GM12865 (cell line): ENCODE results near the gene TNXB.
"Not testable (repeated sequence)": the region's sequence is repeated elsewhere in the genome, so short reads cannot be mapped to it uniquely, and the experiment has no call there.

Source experiments
- DNase-seq: peaks from one replicate; pipeline ENCODE4 v3.0.0; 2010; ENCODE audit warnings: low read depth
- H3K4me3 ChIP-seq: 2 replicates; pipeline ENCODE4 v1.5.1; 2011; ENCODE audit warnings: mild to moderate bottlenecking, low read depth, low read length, control low read depth
- TF ChIP-seq, protein P1 (sequence below): IDR thresholded peaks from 2 replicates; pipeline ENCODE4 v1.5.1; 2011; ENCODE audit warnings: low read length, control low read depth, low read depth, inconsistent platforms; ENCODE audit not compliant: insufficient read depth; ENCODE audit errors: missing control alignments

TNXB gene

DNA sequence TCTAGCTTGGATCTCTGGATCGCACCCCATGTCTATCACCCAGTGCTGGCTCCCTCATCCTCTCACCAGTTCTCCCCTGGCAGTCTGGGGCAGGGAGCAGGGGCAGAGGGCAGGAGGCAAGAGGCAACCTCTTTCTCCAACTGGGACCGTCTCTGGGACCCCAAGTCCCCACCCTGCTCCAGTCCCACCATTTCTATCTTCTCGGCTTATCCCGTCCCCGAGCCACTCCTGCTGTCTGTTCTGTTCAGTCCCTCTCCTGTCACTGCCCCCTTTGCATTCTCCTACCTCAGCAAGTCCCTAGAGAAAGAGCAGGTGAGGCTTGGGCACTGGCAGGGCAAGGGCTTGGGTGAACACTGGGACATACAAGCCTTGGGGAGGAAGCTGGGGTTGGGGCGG, 625 bp upstream of the TNXB start:
- TF ChIP-seq, protein P1, sequence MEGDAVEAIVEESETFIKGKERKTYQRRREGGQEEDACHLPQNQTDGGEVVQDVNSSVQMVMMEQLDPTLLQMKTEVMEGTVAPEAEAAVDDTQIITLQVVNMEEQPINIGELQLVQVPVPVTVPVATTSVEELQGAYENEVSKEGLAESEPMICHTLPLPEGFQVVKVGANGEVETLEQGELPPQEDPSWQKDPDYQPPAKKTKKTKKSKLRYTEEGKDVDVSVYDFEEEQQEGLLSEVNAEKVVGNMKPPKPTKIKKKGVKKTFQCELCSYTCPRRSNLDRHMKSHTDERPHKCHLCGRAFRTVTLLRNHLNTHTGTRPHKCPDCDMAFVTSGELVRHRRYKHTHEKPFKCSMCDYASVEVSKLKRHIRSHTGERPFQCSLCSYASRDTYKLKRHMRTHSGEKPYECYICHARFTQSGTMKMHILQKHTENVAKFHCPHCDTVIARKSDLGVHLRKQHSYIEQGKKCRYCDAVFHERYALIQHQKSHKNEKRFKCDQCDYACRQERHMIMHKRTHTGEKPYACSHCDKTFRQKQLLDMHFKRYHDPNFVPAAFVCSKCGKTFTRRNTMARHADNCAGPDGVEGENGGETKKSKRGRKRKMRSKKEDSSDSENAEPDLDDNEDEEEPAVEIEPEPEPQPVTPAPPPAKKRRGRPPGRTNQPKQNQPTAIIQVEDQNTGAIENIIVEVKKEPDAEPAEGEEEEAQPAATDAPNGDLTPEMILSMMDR, result no peak
- DNase-seq, result no peak
- H3K4me3 ChIP-seq, result no peak overlapping the region

DNA sequence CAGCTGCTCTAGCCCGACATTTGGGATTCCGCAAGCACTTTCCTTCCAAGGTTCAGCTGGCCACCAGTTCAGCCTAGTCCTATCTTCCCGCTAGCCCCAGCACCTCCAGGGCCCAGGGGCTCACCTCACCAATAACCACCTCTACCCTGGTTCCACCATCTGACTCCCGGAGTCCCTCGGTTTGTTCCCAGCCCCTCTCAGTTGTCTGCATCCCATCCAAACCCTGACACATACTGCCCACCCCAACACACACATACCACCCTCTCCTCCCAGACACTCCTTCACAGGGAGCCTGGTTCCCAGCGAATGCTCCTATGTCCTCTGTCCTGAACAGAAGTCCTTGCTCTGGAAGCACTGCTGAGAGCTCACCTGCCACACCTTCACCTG, 418 bp downstream of the TNXB start:
- TF ChIP-seq, protein P1, result no peak
- H3K4me3 ChIP-seq, result no peak overlapping the region
- DNase-seq, result no peak

DNA sequence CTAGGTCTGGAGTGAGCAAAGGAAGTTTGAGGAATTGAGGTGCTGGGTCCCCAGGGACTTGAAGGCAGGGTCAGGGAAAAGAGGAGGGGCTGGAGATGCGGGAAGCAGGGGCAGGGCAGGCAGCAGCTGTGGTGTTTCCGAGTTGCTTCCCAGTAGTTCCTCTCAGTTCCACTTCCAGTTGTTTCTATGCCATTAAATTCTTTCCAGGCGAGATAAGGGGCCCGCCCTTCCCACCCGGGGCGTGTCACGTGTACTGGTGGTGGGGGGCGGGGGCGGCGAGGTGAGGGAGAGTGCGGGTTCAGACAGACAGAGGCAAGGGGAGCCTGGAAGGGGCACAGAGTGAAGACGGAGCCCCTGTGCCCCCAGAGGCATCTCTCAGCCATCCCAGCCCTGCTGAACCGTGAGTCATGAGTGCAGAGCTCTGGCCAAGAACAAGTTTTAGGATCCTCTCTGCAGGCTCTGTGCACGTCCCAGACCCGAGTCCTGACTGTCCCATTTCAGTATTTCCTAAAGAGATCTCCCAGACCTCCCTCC, 977 bp downstream of the TNXB start:
- no peak for DNase-seq
- TF ChIP-seq, protein P1, result no peak
- H3K4me3 ChIP-seq, result no peak overlapping the region

DNA sequence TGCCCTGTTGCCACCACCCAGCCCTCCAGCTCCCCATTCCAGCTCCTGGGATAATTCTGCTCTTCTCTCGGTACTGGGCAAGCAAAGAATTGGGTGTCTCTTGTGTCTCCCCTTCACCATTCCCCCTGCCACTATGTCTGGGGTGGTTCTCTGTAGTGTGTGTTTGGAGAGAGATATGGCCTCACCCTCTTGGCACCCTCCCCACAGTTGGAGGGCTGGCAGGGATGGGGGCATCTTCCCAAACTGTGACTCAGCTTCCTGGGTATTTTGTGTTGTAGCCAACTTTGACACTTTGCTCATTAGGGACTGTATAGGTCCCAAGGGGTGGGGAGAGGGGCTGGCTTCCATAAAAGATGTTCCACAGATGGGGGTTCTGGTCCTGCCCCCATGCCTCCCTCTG, 1.7 kb downstream of the TNXB start:
- no peak for DNase-seq
- TF ChIP-seq, protein P1, result no peak

DNA sequence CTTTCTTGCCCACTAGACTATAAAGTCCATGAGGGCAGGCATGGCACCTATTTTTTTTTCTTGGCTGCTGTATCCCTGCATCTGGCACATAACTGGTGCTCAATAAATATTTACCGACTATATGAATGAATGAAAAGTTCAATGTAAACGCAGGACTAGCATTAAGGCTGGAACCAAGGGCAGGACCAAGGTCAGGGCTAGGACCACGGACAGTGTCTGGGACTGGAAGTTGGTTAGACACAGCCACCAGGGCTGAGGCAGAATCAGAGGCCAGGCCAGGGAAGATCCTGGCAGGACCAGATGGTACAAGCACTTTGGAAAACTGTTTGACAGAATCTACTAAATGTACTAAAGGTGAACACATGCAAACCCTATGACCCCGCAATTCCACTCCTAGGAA, 3.7 kb downstream of the TNXB start:
- TF ChIP-seq, protein P1, result no peak
- H3K4me3 ChIP-seq, result no peak overlapping the region
- DNase-seq, result no peak

More for the DNA sequence above, 1.7 kb downstream of the TNXB start:
- no peak overlapping the region for H3K4me3 ChIP-seq

DNA sequence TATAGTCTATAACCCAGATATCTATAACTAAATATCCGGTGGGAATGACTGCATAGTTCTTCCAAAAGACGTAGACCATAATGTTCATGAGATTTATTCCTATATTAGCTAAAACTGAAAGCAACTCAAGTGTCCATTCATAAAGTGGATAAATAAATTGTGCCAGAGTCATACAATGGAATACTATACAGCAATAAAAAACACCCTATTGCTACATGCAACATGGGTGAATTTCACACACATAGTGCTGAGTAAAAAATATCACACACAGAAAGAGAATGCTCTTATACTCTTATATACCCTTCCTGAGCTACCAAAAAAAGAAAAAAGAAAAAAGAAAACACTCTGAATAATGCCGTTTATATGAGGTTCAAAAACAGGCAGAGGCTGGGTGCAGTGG, 6.9 kb downstream of the TNXB start:
- H3K4me3 ChIP-seq, result no peak overlapping the region
- TF ChIP-seq, protein P1, result no peak

DNA sequence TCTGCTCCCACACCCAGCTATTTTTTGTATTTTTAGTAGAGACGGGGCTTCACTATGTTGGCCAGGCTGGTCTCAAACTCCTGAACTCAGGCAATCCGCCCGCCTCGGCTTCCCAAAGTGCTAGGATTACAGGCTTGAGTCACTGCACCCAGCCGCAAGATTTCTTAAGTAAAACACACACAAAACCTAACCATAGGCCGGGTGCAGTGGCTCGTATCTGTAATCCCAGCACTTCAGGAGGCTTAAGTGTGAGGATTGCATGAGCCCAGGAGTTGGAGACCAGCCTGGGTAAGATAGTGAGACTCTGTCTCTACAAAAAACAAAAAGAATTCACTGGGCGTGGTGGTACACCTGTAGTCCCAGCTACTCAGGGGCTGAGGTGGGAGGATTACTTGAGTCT, 8.9 kb downstream of the TNXB start:
- H3K4me3 ChIP-seq, DNase-seq: not testable (repeated sequence)

More for the DNA sequence above, 6.9 kb downstream of the TNXB start:
- DNase-seq, result no peak
